ENCODE measurements around the gene MGAT5B.

GRCh38 chr17:76911299-76912017 lies 43.3 kb downstream of the MGAT5B start:
- TF ChIP-seq CTCF (IDR thresholded peaks at IDR 0.05) (no peak), POLR2A (IDR thresholded peaks at IDR 0.05) (no peak)
